Measurements from ENCODE around the gene VPREB3. TPM values are rescaled to one million over a fixed set of nuclear protein-coding genes. Genes with fewer than 3 reads are reported as not detected.

Gene VPREB3
- total and polyA plus RNA-seq, 2 of the 8 experiments (the other 6 are each of a cell fraction or from before 2014, with no cell fraction given), result 0.52 to 4.6 TPM

GRCh38 chr22:23708270-23708669 is 46.0 kb downstream of the VPREB3 start:
- Histone ChIP-seq H2AK5ac (ENCODE audit: low read depth, low read length) (no peak overlapping the region), H3K4ac (replicated peaks; ENCODE audit: insufficient read length, low read depth, low read length) (no peak overlapping the region), H2BK5ac (ENCODE audit: low read depth, low read length) (no peak overlapping the region), H3K27me3 (replicated peaks in 1 of 4; ENCODE audit: control insufficient read depth in 3 of 4, extremely low read depth in 1 of 4, insufficient read depth in 3 of 4, low read length in 3 of 4) (no peaks in the 10 kb centered on the region), H3K23ac (ENCODE audit: insufficient read length) (no peak overlapping the region), H3K79me1 (ENCODE audit: low read depth, low read length) (peaks cover 5% of the 10 kb centered on the region), H3K9ac (replicated peaks in 1 of 4; ENCODE audit: extremely low read depth in 1 of 4, low read depth in 3 of 4, low read length in 3 of 4) (no peak overlapping the region), H2BK15ac (ENCODE audit: low read length) (no peak overlapping the region), H3K36me3 (ENCODE audit: control insufficient read depth in 2 of 4, insufficient read depth in 4 of 4, low read length in 3 of 4) (peaks cover 34 to 67% (median 53%) of the 10 kb centered on the region in 4 experiments), H3K79me2 (ENCODE audit: control insufficient read depth in 1 of 2, insufficient read depth in 2 of 2, low read length in 2 of 2) (peaks cover 0 to 2% of the 10 kb centered on the region in 2 experiments; a peak in 1 of 4 replicates), H3K14ac (ENCODE audit: insufficient read length) (no peak overlapping the region), H3K4me3 (ENCODE audit: extremely low read depth in 1 of 4, insufficient read depth in 2 of 4, low read depth in 3 of 4, low read length in 4 of 4) (no peak overlapping the region), H4K91ac (replicated peaks; ENCODE audit: insufficient read length, low read length) (no peak overlapping the region), H4K8ac (ENCODE audit: extremely low read depth, insufficient read depth, low read length) (no peak overlapping the region), H3K56ac (replicated peaks; ENCODE audit: insufficient read length, low read depth, low read length) (no peak overlapping the region), H2BK120ac (replicated peaks; ENCODE audit: low read depth, low read length) (no peak overlapping the region), H3K23me2 (ENCODE audit: low read depth, low read length) (no peaks in the 10 kb centered on the region), H3K18ac (ENCODE audit: extremely low read depth, low read length) (no peak overlapping the region), H2BK12ac (ENCODE audit: low read depth, low read length) (no peak overlapping the region), H3K27ac (ENCODE audit: low read depth, low read length) (no peak overlapping the region), H3K4me2 (ENCODE audit: insufficient read depth in 1 of 2, low read depth in 2 of 2, low read length in 2 of 2) (no peak overlapping the region), H4K20me1 (replicated peaks in 1 of 2; ENCODE audit: control insufficient read depth in 1 of 2, insufficient read depth in 2 of 2, low read length in 2 of 2) (peaks cover 4 to 10% of the 10 kb centered on the region in 2 experiments), H3K4me1 (replicated peaks in 1 of 4; ENCODE audit: control insufficient read depth in 3 of 4, insufficient read depth in 4 of 4, low read length in 3 of 4) (no peaks in the 10 kb centered on the region), H2BK20ac (ENCODE audit: low read length) (no peak overlapping the region), H3K9me3 (ENCODE audit: insufficient read depth in 2 of 2, low read depth in 1 of 2, low read length in 1 of 2) (no peaks in the 10 kb centered on the region), H2AFZ (ENCODE audit: low read length) (no peak overlapping the region), H4K5ac (ENCODE audit: insufficient read length, low read depth, low read length) (no peak overlapping the region)
- POLR2A ChIA-PET (ENCODE audit: partially characterized antibody), result no interaction called here
- no peak for DNase-seq (ENCODE audit: low read depth in 1 of 2, low spot score in 2 of 2)
- 94% methylated on average over 1 of the region's 1 CpG; no CpG with 5 or more reads in 1 of the 2 experiments for WGBS, 2 experiments (ENCODE audit: extremely low coverage in 1 of 2, insufficient coverage in 1 of 2, insufficient read length in 1 of 2, insufficient replicate concordance in 2 of 2, low coverage in 1 of 2, low lambda C conversion rate in 2 of 2, missing lambda C conversion rate in 1 of 2)
- CTCF ChIA-PET (ENCODE audit: partially characterized antibody), result no interaction called here
- FAIRE-seq, result no peak
- TF ChIP-seq RBBP5 (IDR thresholded peaks at IDR 0.05; ENCODE audit: borderline replicate concordance, low read depth, low read length) (no peak), ASH2L (IDR thresholded peaks at IDR 0.05; ENCODE audit: low read length) (no peak), TBP (IDR thresholded peaks at IDR 0.05; ENCODE audit: low read depth, low read length) (no peak), EP300 (IDR thresholded peaks at IDR 0.05; ENCODE audit: borderline replicate concordance in 1 of 2, low read depth in 2 of 2, low read length in 2 of 2) (no peak), JUN (IDR thresholded peaks at IDR 0.05; ENCODE audit: low read depth, low read length) (no peak), MAX (IDR thresholded peaks at IDR 0.05) (no peak), RAD21 (IDR thresholded peaks at IDR 0.05 in 1 of 2, conservative IDR thresholded peaks at IDR 0.05 in 1 of 2; ENCODE audit: low read depth in 2 of 2, low read length in 2 of 2) (no peak), SP1 (IDR thresholded peaks at IDR 0.05; ENCODE audit: low read depth, low read length) (no peak), PHF8 (conservative IDR thresholded peaks at IDR 0.05; ENCODE audit: low read depth, low read length) (no peak), CTCF (IDR thresholded peaks at IDR 0.05; ENCODE audit: control extremely low read depth in 1 of 3, insufficient read depth in 1 of 3, low read depth in 1 of 3, low read length in 3 of 3) (no peak)
